GM10266 (cell line): ENCODE measurements around the gene UBE2G1.
"Not testable (repeated sequence)": the region's sequence is repeated elsewhere in the genome, so short reads cannot be mapped to it uniquely, and the experiment has no call there.

Experiments
- DNase-seq: peaks from one replicate; pipeline ENCODE4 v3.0.0; 2012; ENCODE audit errors: extremely low spot score
- TF ChIP-seq, protein P1 (sequence below): IDR thresholded peaks from 2 replicates; pipeline ENCODE4 v1.5.1; 2012; ENCODE audit warnings: mild to moderate bottlenecking, low read depth; ENCODE audit not compliant: control insufficient read depth, insufficient read depth; ENCODE audit errors: missing control alignments

Gene UBE2G1

DNA sequence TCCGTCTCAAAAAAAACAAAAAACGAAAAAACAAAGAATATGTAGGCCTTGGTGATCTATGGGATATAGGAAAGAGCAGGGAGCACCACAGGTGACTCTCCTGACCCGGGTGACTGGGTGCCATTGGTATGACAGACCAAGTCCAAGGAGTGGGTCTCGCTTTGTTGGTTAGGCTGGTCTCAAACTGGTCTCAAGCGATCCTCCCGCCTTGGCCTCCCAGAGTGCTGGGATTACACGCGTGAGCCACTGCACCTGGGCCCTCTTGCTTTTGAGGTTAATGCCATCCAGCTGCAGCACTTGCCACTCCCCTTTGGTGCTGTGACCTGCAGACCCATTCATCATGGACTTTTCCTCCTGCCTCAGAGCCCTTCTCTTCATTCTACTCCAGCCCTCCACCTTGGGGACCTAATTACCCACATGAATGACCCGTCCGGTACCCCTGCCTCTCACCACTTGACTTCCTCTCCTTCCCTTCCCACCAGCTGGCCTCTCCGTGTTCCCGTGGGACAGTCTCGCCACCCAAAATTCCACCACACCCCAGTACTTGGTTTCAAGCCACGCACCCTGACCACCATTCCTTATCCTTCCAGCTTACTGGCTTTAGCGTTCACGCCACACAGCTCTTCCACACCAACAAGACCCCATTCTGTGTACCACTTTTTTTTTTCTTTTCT, 3.2 kb upstream of the UBE2G1 start:
- TF ChIP-seq, protein P1, sequence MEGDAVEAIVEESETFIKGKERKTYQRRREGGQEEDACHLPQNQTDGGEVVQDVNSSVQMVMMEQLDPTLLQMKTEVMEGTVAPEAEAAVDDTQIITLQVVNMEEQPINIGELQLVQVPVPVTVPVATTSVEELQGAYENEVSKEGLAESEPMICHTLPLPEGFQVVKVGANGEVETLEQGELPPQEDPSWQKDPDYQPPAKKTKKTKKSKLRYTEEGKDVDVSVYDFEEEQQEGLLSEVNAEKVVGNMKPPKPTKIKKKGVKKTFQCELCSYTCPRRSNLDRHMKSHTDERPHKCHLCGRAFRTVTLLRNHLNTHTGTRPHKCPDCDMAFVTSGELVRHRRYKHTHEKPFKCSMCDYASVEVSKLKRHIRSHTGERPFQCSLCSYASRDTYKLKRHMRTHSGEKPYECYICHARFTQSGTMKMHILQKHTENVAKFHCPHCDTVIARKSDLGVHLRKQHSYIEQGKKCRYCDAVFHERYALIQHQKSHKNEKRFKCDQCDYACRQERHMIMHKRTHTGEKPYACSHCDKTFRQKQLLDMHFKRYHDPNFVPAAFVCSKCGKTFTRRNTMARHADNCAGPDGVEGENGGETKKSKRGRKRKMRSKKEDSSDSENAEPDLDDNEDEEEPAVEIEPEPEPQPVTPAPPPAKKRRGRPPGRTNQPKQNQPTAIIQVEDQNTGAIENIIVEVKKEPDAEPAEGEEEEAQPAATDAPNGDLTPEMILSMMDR, result no peak
- DNase-seq, result no peak

DNA sequence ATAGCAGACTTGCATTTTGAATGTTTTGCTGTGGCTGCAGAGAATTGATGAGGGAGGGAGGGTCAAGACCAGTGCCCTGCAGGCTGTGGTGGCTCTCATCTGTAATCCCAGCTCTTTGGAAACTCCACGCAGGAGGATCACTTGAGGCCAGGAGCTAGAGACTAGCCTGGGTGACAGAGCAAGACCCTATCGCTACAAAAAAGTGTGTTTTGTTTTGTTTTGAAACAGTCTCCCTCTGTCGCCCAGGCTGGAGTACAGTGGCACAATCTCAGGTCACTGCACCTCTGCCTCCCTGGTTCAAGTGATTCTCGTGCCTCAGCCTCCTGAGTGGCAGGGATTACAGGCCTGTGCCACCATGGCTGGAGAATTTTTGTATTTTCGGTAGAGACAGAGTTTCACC, 1.9 kb upstream of the UBE2G1 start:
- TF ChIP-seq, protein P1, result no peak
- no peak for DNase-seq

DNA sequence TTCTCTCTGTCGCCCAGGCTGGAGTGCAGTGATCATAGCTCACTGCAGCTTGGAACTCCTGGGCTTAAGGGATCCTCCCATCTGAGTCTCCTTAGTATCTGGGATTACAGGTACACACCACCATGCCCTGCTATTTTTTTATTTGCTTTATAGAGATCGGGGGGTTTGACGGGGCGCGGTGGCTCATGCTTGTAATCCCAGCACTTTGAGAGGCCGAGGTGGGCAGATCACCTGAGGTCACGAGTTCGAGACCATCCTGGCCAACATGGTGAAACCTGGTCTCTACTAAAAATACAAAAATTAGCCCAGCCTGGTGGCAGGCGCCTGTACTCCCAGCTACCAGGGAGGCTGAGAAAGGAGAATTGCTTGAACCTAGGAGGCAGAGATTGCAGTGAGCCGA, 702 bp upstream of the UBE2G1 start:
- DNase-seq, result not testable (repeated sequence)

DNA sequence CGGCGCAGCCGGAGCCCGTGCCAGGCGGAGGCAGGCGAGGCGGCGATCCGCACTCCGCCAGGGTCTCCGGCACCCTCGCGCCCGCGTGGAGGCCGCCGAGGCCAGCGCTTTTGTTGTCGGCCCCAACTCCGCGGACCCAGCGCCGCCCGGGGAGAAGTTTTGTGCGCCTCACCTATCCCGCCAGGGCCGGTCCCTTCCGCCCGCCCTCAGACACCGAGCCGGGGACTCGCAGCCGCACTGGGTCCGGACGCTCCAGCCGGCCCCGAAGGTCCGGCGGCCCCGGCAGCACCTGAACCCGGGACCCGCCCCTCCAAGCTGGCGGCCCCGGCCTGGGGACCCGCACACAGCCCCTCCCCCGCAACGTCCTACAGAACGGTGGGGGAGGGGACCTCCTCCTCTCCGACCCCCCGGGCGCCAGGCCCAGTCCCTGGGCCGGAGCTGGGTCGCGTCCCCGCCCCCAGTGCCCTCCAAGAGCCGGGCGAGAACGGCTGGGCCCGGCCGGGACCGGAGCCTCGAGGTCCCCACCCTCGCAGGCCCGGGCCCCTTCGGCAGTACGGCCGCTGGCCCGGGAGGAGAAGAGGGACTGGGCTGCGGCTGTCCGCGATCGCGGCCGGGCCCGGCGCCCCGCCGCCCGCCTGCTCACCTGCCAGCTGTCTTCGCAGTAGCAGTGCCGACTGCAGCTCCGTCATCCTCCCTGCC, 698 bp downstream of the UBE2G1 start:
- TF ChIP-seq, protein P1, result no peak
- peak; percentile 30 for DNase-seq

DNA sequence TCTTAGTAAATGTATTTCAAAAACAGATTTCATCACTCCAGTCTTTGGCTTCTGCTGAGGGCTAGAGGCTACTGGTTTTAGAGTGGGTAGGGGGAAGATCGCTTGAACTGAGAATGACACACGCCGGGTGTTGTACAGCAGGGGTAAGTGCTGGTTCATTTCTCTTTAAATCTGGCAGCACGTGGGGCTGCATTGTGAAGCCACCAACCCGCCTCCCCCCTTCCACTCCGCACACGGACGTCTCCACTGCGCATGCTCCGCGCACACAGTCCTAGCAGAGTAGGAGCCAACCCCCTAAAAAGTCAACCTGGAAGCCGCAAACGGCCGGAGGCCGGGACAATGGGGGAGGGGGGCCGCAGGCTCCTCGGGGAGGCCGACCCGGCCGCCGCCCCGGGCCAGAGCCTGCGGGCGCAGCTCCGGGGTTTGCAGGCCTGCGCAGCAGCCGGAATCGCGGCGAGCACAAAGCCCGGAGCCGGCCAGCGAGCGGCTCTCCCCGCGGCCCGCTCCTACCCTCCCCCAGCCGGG, 1.3 kb downstream of the UBE2G1 start:
- TF ChIP-seq, protein P1, result no peak
- peak; percentile 94 for DNase-seq

DNA sequence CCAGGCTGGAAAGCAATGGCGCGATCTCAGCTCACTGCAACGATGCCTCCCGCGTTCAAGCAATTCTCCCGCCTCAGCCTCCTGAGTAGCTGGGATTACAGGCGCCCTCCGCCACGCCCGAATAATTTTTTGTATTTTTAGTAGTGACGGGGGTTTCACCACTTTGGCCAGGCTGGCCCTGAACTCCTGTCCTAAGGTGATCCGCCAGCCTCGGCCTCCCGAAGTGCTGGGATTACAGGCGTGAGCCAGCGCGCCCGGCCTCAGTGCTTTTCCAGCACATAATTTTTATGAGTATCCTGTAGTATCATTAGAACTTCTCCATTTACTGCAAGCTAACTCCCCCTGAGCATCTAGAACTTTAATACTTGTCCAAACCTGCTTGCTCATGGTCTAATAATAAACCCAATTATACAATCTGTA, 1.8 kb downstream of the UBE2G1 start:
- TF ChIP-seq, protein P1, result no peak
- no peak for DNase-seq

DNA sequence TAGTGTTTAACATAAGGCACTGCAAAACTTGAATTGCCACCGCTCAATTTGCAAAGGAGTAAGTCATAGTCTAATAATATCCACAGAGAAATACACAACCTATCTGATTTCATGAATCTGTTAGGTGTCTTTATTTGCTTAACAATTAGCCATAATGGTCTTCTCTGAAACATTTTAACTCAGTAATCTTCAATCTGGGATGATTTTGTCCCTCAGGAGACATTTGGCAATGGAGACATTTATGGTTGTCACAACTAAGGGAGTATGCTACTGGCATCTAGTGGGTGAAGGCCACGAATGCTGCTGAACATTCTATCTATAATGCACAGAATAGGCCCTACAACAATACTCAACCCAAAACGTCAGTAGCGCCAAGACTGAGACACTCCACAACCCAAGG, 4.3 kb downstream of the UBE2G1 start:
- no peak for DNase-seq
- TF ChIP-seq, protein P1, result no peak

DNA sequence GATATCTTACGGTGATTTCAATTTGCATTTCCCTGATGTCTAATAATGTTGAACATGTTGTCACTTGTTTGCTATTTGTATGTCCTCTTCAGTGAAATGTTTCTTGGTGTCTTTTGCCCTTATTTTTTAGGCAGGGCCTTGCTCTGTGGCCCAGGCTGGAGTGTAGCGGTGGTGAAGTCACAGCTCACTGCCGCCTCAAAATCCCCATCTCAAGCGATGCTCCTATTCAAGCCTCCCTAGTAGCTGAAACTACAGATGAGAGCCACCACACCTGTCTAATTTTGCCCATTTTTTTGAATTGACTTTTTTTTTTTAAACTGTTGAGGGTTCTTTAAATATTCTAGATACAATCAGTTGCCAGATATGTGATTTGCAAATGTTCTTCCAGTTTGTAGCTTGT, 8.3 kb downstream of the UBE2G1 start:
- DNase-seq, result no peak
- TF ChIP-seq, protein P1, result no peak
